GM21526 (cell line): Measurements from ENCODE around the gene PDE3B.
A peak's percentile ranks its signal among the peaks of the same experiment; 100 is the strongest.

Experiments used
- ATAC-seq: cut with Tn5 transposase; IDR thresholded peaks from one replicate; pipeline ENCODE4 v1.9.1; 2021; ENCODE audit warnings: moderate library complexity; ENCODE audit not compliant: unreplicated experiment, low FRiP score

The PDE3B gene

DNA sequence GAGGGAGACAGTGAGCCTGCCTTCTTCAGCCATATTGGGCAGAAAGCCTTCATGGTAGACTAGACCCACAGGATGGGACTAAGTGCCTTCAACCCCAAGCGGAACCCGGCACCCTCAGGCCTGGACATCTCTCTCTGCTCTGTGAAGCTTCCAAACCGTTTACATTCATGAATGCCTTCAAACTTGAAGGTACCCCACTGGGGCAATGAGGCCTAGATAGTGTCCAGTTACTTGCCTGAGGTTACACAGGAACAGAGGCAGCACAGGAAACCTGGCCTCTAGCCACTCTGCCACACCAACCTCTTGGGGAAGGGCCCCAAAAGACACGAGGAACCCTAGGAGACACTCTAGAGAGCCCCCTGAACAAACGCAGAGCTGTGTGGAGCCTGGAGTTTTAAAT, 263.0 kb downstream of the PDE3B start:
- ATAC-seq, result no peak

- no peak for ATAC-seq
Measured at GRCh38 chr11:14906993-14907392, 263.4 kb downstream of the PDE3B start.

DNA sequence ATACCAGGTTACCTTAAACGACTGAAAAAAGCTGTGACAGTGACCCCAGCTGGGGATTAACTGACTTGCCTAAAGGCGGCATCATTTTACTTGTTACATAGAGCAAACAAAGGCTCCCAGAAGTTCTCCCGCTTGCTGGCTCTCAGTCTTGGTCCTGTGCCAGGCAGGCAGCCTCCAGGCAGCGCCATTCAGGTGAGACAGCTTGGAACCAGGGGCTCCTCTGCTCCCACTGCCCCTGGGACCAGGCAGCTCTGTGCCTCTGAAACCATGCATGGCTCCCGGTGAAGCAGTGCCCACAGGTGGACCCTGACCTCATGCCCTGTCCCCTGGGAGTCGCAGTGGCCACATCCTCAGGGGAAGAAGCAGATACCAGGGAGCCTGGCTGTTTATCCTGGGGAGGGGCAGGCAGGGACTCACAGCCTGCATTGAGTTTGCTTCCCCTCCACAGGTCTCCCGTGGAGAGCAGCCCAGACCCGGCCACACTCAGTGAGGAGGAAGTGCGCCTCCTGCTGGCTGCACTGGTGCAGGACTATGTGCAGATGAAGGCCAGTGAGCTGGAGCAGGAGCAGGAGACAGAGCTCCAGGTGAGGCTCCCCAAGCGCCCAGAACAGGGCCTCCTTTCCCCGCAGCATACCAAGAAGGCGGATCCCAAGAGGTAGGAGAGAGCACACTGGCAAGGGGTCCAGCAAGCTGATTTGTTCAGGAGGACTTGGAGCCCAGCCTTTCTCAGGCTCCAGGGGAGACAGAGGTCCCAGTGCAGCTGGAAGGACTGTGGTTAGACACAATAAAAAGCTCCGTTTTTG, 264.0 kb downstream of the PDE3B start:
- ATAC-seq, result peak; percentile 57

- no peak for ATAC-seq
Measured at GRCh38 chr11:14908214-14908880, 264.7 kb downstream of the PDE3B start.

DNA sequence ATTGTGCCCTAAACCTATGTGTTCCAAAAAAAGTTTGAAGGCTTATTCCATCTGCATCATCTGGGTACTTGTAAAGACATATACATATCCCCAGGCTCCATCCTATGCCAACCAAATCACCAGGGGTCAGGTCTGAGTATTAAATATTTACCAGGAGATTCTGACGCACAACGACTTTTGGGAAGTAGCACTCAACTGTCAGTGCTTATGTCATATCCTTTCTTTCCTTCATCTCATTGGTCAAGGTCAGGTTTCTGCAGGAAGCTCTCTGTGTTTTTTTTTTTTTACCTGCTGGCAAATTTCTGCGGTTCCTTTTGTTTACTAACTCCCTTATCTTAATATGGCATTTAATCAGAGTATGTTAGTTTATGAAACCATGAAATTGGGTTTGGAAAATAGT, 270.9 kb downstream of the PDE3B start:
- no peak for ATAC-seq

DNA sequence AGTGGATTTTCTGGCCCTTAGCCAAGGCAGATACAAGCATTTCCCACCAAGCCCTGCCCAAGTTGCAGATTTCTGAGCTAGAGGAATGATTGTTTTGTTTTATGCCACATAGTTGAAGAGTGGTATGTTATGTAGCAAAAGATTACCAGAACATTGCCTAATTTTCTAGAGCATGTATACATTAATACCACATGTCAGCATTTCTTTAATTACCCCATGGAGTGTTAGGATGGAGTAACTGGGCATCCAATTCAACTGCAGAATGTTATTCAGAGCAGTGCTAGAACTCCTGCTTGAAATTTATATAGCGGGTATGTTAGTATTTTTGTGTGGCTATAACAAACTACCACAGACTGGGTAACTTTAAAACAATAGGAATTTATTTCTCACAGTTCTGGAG, 272.8 kb downstream of the PDE3B start:
- ATAC-seq, result no peak
